Measurements from ENCODE around the gene MKLN1. TPM values are rescaled to one million over a fixed set of nuclear protein-coding genes. Genes with fewer than 3 reads are reported as not detected.
A peak's percentile ranks its signal among the peaks of the same experiment; 100 is the strongest.
"Not testable (repeated sequence)": the region's sequence is repeated elsewhere in the genome, so short reads cannot be mapped to it uniquely, and the experiment has no call there.

MKLN1 gene
- total RNA-seq, 1 experiment from 2014 or later, result 30.0 TPM

DNA sequence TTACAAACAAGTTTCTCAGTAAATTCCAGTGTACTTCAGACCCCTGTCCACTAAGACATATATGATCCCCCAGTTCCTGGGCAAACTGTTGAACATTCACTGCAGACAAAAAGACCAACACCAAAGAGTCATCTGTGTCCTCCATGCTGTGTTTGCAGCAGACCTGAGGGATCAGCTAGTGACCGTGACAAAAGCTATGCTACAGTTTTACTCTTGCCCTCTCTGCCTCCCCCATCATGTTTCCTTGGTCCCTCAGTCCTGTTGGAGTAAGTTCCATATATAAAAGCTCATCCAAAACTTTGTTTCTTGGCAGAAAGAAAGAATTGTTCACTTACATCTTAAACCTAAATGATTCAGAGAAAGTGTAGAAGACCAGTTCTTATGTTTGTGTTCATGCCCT lies 172.7 kb downstream of the MKLN1 start:
- DNase-seq (ENCODE audit: low read depth), result no peak

DNA sequence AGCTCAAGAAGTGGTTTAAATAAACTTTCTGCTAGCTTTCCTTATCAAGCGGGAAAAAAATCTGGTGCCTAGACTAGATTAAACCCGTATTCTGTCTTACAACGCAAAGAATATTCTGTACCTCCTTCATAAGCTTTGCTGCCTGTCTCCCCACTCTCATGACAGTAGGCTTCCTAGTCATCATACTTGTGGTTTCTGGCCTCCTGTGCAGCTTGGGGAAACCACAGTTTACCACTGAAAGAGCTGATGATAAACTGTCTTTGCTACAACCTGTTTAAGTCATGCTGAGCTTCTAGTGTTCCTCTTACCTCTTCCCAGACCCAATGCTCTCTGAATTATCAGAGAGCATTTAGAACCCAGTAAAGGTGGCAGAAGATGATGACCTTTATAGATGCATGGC lies 173.7 kb downstream of the MKLN1 start:
- peak; percentile 66 for DNase-seq (ENCODE audit: low read depth)

DNA sequence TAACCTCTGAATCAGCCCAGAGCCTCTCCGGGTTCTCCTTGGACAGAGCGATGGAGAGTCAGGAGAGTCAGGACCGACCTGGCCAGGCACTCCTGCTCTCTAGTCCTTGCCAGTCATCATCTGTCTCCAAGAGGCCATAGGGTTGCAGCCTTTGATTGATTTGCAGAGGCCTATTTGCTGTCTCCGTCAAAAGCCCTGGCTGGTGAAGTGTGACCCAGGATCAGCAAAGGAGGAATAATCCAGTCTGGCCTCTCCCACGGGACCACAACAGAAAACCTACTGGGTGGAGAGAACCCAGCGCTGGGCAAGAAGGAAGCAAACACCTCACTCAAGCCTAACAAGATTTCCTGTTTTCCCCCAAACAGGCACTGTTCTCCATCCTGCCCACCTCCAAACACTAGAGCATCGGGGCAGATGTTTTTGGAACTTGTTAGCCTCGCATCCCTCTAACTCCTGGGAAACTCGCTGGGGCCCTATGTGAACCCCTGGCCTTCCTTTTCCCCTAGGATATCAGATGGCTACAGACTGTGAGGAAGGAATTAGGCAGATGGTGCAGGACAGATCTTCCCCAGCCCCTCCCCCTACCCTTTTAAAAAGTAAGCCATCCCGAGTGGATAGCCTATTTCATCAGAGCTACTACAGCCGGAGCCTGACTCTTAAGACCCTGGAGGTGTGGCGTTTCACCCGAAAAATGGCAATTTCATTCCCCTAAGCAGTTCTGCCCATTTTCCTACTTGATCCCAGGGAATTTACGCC lies 174.4 kb downstream of the MKLN1 start:
- no peak for DNase-seq (ENCODE audit: low read depth)

DNA sequence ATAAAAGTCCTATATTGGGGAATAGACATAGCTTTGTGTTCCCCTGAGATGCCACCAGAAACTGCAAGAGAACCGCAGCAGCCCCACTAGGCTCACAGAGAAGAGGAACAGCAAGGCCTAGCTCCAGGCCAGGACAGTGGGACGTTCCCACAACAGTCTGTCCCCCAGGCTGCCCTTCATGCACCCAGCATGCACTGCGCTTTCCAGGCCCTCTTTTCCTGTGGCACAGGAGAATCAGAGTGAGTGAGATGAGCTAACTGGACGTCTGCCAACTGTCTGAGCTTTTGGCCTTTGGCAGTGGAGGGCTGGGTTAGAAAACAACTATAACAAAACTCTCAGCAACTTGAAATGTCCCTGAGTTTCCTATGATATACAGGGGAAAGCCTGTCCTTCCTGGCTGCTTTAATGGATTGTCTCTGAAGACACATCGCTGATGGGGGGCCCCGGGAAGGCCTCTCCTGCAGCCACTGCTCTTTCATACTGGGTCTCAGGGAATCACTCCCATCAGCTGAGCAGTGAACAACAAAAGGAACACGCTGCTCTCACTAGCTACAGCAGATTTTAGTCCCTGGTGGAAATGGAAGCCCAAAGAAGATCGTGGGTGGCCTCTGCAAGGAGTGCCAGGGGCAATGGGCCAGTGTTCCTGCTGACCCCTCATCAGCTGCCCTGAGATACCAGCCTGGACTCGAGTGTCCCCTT lies 175.3 kb downstream of the MKLN1 start:
- DNase-seq (ENCODE audit: low read depth), result peak; percentile 40

DNA sequence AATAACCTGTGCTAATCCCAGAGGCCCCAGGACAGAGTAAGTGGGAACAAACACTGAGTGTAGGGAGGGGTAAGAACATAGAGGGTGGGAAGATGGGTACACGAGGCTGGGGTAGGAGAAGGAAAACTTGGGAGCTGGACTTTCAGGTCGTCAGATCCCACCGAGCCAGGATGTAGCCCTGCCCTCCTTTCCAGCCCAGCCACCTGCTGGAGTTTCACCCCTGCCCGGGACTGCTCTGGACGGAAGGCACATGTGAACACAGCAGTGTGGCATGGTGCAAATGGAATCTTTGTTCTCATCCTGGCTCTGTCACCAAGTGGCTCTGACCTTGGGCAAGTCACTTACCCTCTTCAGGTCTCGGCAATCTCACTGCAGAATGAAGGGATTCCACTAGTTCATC lies 176.0 kb downstream of the MKLN1 start:
- no peak for DNase-seq (ENCODE audit: low read depth)

DNA sequence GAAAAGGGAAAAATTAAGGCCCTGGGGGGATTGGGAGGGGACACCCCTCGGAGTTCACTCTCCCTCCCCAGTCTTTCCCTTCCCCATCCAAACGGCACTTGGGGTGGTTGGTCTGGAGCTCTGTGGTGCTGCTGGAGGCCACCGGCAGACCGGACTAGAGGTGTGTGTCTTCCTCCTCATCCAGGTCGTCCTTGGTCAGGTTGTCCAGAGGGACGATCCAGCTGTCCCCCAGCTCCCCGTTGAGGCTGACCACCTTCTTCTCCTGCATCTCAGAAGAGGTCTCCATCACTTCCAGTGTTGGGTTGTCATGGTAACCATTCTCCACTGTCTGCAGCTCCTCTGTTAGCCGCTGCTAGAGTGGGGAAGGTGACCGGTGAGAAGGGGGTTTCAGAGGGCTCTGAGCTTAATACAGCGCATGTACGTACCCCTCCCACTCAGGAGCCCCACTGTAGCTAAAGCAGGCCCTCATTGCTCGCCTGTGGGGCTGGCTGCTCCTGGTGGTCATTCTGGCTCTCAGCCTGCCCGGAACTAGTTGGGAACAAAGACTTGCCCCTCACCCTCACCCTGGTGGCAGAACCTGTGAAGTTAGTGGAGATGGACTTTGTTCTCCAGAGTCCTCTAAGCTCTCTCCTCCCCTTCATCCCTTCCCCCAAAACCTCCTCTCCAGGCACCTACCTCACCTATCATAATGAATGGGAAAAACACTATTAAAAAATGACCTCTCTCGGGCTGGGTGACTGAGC lies 176.7 kb downstream of the MKLN1 start:
- no peak for DNase-seq (ENCODE audit: low read depth)

DNA sequence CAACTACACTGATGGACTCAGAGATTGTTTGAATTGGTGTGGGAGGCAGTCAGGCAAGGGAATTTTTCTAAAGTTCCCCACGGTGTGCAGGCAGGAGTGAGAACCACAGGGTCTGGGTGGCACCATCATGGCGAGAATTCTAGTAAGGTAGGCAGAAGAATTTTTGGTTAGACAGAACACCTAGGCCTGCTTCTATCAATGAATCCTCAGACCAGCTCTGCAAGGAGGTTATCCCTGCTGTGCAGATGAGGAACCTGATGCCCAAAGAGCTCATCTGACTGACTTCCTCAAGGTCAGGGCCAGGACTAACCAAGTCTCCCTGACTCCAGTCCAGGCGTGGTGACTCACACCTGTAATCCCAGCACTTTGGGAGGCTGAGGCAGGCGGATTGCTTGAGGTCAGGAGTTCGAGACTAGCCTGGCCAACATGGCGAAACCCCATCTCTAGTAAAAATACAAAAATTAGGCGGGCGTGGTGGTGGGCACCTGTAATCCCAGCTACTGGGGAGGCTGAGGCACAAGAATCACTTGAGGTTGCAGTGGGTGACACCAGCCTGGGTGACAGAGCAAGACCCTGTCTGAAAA lies 177.5 kb downstream of the MKLN1 start:
- DNase-seq (ENCODE audit: low read depth), result peak; percentile 28

DNA sequence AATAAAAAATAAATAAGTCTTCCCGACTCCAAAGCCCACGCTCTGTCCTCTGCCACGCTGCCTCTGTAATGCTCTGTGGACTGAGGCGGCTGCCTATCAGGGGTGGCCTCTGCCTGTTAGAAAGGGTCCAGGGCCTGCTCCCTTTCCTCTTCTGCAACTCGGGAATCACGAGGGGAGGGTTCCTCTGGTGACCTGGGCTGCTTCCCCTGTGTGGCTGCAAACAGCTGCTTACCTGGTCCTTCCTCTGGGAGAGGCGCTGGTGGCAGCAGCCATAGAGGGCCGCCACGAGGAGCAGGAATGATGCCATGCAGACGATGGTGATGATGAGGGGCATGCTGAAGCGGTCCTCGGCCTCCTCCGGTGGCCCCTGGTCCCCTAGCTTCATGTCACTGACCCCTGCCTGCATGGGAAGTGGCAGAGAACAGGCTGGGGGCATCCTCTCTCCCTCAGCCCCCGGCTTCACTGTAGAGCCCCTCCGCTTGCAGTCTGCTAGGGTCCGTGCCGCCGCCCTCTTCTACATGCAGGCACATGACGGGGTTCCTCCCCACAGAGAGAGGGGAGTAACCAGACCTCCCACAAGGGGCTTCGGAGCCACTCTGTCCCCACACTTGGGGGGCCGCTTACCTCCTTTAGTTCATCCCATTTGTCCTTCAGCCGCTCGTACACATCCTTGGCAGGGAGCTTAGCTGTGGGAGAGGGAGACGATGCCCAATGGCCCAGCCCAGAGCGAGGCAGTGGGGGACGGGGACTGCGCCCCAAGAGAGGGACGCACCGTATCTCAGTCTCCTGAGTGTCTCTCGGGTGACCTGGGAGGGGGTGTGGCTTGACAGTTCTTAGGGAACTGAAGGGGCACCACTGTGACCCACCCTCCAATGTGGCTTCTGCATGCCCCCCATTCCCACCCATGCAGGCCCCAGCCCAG lies 178.2 kb downstream of the MKLN1 start:
- no peak for DNase-seq (ENCODE audit: low read depth)

DNA sequence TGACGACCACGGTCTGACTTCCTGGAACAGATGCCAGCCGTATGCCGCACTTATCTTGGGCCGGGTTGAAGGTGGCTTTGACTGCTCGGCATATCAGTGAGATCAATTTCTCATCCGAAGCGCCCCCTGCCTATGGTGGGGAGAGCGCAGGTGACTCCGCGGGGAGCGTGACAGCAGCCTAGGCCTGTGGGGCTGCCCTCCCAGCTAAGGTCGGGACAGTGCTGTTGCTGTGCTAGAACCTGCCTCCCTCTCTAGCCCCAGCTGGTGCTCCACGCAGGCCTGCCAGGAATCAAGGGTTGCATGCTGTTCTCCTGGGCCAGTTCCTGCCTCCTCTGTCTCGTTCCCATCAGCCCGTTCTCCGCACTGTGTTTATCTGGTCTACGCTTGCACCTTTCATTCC lies 178.9 kb downstream of the MKLN1 start:
- no peak for DNase-seq (ENCODE audit: low read depth)

DNA sequence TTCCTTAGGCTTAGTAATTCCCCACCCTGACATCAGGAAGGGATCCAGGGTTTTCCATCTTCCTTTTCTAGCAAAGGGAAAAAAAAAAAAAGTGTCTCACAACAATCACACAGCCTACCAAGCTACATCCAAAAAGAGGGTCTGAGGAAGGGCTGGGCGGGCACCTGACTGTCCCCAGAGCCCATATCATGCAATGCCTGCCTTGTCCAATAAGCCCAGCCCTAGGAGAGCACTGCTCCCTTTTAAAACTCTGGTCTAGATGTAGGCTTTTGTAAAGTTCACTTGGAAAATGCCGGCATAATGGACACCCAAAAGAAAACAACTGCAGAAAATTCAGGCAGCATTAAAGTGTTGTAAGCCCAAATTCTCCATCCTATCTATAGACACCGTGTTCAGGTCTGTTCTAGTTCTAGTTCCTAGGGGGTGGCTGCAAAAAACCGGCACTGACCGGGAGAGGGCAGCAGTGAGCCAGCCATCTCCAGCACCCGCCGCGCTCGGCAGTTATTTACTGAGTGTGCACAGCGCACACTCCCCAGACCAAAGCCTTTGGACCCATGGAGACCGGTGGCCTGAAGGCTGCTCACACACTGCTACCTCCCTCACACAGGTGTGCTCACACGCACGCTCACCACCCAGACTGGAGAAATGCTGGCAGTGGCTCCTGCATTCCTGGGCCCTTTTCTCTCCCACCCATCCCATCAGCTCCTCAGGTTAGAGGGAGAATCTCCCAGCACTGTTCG lies 180.1 kb downstream of the MKLN1 start:
- DNase-seq (ENCODE audit: low read depth), result peak; percentile 78

DNA sequence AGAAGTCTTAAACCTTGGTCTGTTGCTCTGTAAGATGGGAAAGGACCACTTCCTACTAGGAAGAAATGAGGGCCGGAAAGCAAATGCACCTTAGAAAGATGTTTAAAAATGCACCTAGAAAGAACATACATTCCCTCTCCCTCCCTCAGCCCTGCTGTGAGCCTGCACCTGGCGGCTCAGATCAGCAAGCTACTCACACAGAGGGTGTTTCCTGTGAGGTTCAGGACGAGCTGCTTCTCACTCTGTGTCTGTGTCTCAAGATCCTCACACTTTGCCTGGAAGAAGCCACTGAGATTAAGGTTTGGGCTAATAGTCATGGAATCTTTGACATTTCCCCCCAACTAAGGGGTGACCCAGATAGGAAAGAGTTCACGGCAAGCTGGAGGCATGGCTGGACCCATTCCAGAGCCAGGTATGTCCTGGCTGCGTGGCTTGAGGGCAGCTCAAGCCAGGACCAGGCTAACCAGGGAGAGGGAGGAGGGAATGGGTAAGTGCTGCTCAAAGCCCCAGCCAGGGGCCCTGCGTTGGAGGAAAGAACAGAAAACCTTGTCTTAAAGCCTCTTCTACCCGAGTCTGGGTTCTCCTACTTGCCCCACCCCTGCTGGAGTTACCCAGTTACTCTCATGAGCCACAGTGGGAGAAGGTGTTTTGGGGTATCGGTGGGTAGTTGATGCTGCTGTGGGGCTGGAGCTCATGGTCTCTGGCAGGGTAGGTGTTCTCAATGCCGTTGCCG lies 181.2 kb downstream of the MKLN1 start:
- DNase-seq (ENCODE audit: low read depth), result no peak

DNA sequence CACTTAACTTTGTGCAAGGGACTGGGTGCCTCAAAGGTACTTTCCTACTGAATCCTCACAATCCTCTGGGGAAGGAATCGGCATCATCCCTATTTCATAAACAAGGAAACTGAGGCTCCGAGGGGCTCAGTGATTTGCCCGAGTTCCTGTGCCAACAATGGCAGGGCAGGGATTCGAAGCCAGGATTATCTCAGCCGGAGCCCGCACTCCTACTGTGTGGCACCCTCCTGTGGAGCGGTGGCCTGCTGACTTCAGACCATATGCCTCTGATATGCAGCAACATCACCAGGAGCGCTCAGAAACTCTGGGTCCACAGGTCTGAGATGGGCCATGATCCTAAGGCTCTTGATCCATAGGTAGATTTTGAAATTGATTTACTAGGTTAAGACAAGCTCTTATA lies 182.1 kb downstream of the MKLN1 start:
- no peak for DNase-seq (ENCODE audit: low read depth)

DNA sequence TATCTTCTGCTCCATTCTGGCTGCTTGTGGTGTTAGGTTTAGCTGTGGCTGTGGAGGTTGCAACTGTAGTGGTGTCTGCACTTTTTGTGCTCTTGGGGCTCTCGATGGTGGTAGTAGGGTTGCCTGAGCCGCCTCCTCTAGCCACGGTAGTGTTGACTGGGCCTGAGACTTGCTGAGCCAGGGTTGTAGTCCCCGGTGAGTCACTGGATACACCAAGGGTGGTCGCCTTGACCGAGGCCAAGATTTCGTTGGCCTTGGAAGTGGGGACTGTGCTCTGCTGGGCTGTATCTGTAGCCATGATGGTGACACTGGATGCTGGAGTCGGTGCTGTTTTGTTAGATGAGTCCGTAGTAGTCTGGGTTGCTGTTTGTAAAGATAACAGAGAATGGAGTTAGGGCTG lies 183.4 kb downstream of the MKLN1 start:
- no peak for DNase-seq (ENCODE audit: low read depth)

DNA sequence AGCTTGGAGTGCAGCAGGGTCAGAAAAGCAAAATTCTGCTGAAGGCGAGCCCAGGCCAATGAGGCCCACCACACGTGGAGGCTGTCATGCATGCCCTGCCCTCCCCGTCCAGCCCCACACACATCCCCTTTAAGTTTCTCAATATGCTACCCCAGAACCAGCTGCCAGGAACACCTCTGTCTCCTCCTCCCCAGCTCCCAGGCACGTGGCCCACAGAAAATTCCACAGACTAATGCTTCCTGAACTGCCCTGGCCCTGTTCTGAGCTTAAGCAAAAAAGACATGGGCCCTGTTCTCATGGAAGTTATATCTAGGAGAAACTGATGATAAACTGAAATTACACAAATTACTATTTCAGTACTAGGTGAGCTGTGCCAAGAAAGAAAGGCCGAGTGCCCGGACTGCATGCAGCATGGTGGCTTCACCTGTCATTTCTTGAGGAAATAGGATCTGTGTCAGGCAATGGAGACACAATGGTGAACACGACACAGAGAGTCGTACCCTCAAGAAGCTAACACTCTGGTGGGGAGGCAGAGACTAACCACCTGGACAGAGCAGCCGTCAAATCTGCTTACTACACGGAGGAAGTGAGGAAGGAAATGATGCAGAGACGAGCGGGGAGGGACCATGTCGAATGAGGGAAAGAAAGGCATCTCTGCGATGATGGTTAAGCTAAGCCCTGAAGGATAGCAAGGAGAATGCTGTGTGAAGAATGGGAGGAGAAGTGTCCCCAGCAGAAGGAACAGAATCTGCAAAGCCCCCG lies 184.3 kb downstream of the MKLN1 start:
- DNase-seq (ENCODE audit: low read depth), result no peak

DNA sequence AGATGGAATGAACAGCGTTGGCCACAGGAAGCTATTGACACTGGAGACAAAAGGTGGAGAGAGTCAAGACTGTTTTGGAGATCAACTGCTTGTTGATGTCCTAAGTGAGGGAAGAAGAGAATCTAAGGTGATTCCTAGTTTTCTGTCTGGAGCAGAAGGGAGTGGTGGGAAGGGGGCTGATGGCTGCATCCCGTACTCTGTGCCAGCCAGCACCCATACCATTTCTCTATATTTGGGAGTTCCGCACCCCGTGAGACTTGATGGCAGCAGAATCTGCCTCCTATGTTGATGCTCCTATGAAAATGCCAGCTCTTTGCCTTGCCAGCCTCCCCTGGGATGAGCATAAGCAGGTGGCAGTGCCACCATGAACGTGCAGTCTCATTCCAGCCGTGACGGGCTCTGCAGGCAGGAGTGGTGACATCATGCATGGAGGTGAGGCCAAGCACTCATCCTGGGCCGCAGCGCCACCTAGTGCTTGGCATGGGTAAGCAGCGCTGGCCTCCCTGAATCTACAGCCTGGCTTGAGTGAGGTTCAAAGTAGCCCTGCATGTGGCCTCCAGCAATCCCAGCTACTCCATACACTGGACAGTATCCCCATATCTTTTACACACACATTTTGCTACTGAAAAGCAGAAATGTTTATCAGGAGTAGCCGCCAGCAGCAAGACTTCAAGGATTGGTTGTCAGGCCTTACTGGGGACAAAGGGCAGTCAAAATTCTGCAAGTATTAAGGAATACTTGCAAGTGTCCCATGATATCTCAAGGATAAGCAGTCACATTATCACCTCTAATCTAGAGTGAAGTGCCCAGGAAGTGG lies 185.8 kb downstream of the MKLN1 start:
- DNase-seq (ENCODE audit: low read depth), result peak; percentile 82

DNA sequence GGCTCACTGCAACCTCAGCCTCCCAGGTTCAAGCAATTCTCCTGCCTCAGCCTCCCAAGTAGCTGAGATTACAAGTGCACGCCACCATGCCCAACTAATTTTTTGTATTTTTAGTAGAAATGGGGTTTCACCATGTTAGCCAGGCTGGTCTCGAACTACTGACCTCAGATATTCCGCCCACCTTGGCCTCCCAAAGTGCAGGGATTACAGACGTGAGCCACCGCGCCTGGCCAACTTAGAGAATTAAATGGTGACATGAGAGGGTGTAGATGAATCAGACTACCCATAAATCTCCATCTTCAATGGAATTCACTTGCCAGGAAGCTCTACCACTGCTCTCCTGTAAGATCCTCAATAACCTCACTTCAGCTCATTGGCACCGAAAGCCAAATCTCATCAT lies 187.8 kb downstream of the MKLN1 start:
- DNase-seq (ENCODE audit: low read depth), result not testable (repeated sequence)

DNA sequence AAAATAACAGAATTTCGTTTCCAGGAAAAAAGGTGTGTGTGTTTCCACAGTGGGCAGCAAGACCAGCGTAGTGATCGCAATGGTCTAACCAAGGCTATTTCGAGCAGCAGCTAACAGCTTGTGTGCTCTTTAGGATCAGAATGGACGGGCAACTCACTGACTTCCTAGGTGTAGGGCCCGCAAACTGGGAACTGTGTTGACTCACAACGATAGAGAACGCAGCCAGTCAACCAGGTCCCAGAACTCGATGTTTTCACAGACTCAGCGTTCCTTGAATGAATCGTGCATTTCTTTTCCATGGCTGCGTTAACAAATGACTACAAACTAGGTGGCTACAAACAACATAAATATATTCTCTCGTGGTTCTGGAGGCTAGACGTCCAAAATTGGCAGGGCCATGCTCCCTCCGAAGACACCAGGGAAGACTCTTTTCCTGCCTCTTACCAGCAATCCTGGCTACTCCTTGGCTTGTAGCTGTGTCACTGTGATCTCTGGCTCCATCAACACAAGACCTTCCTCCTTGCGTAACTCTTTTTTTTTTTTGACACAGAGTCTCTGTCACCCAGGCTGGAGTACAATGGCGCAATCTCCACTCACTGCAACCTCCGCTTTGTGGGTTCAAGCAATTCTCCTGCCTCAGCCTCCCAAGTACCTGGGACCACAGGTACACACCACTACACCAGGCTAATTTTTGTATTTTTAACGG lies 189.7 kb downstream of the MKLN1 start:
- DNase-seq (ENCODE audit: low read depth), result no peak
